IMR-90 (cell line): ENCODE data around the gene SIGLEC7. TPM values are rescaled to one million over a fixed set of nuclear protein-coding genes. Genes with fewer than 3 reads are reported as not detected.
A peak's percentile ranks its signal among the peaks of the same experiment; 100 is the strongest.

ENCODE experiments used
- ATAC-seq: fragments of 200-7000 bp; cut with Tn5 transposase; 2 replicates; pipeline ENCODE4 v1.9.1; 2020; ENCODE audit warnings: low read depth, mild to moderate bottlenecking, moderate library complexity
- BruUV-seq: library from RNA; stranded (reverse); fragments of 400-500 nt; replicated peaks from 2 replicates; lab custom pipeline; 2021; lab: Mats Ljungman, UMichigan
- CTCF ChIA-PET: fragments of 300-600 bp; formaldehyde crosslinking; extraction: SDS; loops from one replicate; lab custom pipeline; 2021; ENCODE audit warnings: antibody characterized with exemption; lab: Yijun Ruan, JAX
- POLR2A ChIA-PET: fragments of 300-600 bp; sonication (Branson Sonifier 250); formaldehyde crosslinking; loops from one replicate; lab custom pipeline; 2022; ENCODE audit warnings: antibody characterized with exemption; ENCODE audit not compliant: unreplicated experiment; lab: Charles Lee
- DNase-seq: peaks from one replicate; pipeline ENCODE4 v3.0.0; 2013
- H2AFZ ChIP-seq: replicated peaks from 2 replicates; pipeline ENCODE3; 2013; ENCODE audit warnings: low read length, mild to moderate bottlenecking; ENCODE audit not compliant: poor library complexity
- H2AK5ac ChIP-seq: 2 replicates; pipeline ENCODE4 v1.6.1; 2013; ENCODE audit warnings: low read depth, low read length, inconsistent platforms
- H2AK9ac ChIP-seq: replicated peaks from 2 replicates; pipeline ENCODE3; 2013; ENCODE audit warnings: mild to moderate bottlenecking, low read depth, low read length, moderate library complexity; ENCODE audit not compliant: poor library complexity
- H2BK120ac ChIP-seq: 2 replicates; pipeline ENCODE4 v1.6.1; 2013; ENCODE audit warnings: low read depth, low read length, inconsistent platforms
- H2BK15ac ChIP-seq: 3 replicates; pipeline ENCODE4 v1.6.1; 2013; ENCODE audit warnings: low read depth, low read length, inconsistent platforms
- H2BK20ac ChIP-seq: 2 replicates; pipeline ENCODE4 v1.6.1; 2013; ENCODE audit warnings: low read depth, mild to moderate bottlenecking, inconsistent platforms, low read length, moderate library complexity
- H2BK5ac ChIP-seq: 2 replicates; pipeline ENCODE4 v1.6.1; 2013; ENCODE audit warnings: mild to moderate bottlenecking, low read depth, low read length, inconsistent platforms; ENCODE audit not compliant: poor library complexity, severe bottlenecking
- H3K14ac ChIP-seq: replicated peaks from 2 replicates; pipeline ENCODE4 v1.6.1; 2013; ENCODE audit warnings: low read depth, low read length, inconsistent platforms
- H3K18ac ChIP-seq: 2 replicates; pipeline ENCODE4 v1.6.1; 2013; ENCODE audit warnings: low read depth, low read length, control low read depth
- H3K23ac ChIP-seq: 2 replicates; pipeline ENCODE4 v1.6.1; 2013; ENCODE audit warnings: low read depth, low read length, inconsistent platforms
- H3K27ac ChIP-seq: 2 replicates; pipeline ENCODE4 v1.5.1; 2013; ENCODE audit warnings: mild to moderate bottlenecking, control low read depth, low read length; ENCODE audit not compliant: insufficient read depth
- H3K27me3 ChIP-seq: 2 replicates; pipeline ENCODE4 v1.6.1; 2013; ENCODE audit warnings: low read length; ENCODE audit not compliant: control insufficient read depth, insufficient read depth
- H3K36me3 ChIP-seq: 2 replicates; pipeline ENCODE4 v1.6.1; 2013; ENCODE audit warnings: low read length, mixed read lengths; ENCODE audit not compliant: control insufficient read depth, insufficient read depth
- H3K4ac ChIP-seq: 2 replicates; pipeline ENCODE4 v1.6.1; 2013; ENCODE audit warnings: low read depth, low read length, inconsistent platforms
- H3K4me1 ChIP-seq: 2 replicates; pipeline ENCODE4 v1.6.1; 2013; ENCODE audit warnings: low read length, mixed read lengths; ENCODE audit not compliant: control insufficient read depth, insufficient read depth
- H3K4me2 ChIP-seq: 2 replicates; pipeline ENCODE4 v1.6.1; 2013; ENCODE audit warnings: low read depth, mild to moderate bottlenecking, control low read depth, low read length, moderate library complexity
- H3K4me3 ChIP-seq: 2 replicates; pipeline ENCODE4 v1.5.1; 2013; ENCODE audit warnings: low read depth, mild to moderate bottlenecking, control low read depth, low read length, moderate library complexity; ENCODE audit not compliant: insufficient read depth
- H3K56ac ChIP-seq: 2 replicates; pipeline ENCODE4 v1.6.1; 2013; ENCODE audit warnings: low read length, inconsistent platforms; ENCODE audit not compliant: insufficient read depth; ENCODE audit errors: extremely low read depth
- H3K79me1 ChIP-seq, 2 experiments: 2 replicates each; pipeline ENCODE4 v1.6.1; 2013; ENCODE audit warnings: low read length in 2 of 2, inconsistent platforms in 1 of 2, low read depth in 1 of 2
- H3K9ac ChIP-seq: 2 replicates; pipeline ENCODE4 v1.6.1; 2013; ENCODE audit warnings: low read depth, low read length, control low read depth
- H3K9me1 ChIP-seq: 2 replicates; pipeline ENCODE4 v1.6.1; 2013; ENCODE audit warnings: low read length, inconsistent platforms; ENCODE audit not compliant: insufficient read depth
- H3K9me3 ChIP-seq: 2 replicates; pipeline ENCODE4 v1.6.1; 2013; ENCODE audit warnings: low read length; ENCODE audit not compliant: control insufficient read depth, insufficient read depth
- H4K20me1 ChIP-seq: 2 replicates; pipeline ENCODE4 v1.6.1; 2013; ENCODE audit warnings: low read length, inconsistent platforms; ENCODE audit not compliant: insufficient read depth
- H4K5ac ChIP-seq: 2 replicates; pipeline ENCODE4 v1.6.1; 2013; ENCODE audit warnings: mild to moderate bottlenecking, low read depth, low read length, control low read depth
- H4K8ac ChIP-seq, 2 experiments: 2 replicates each; pipeline ENCODE4 v1.6.1; 2013; ENCODE audit warnings: low read depth in 2 of 2, low read length in 2 of 2, control low read depth in 1 of 2, inconsistent platforms in 1 of 2
- H4K91ac ChIP-seq: 2 replicates; pipeline ENCODE4 v1.6.1; 2013; ENCODE audit warnings: low read depth, low read length, inconsistent platforms; ENCODE audit not compliant: insufficient read depth
- BHLHE40 ChIP-seq: fragments of 150-350 bp; IDR thresholded peaks from 2 replicates; pipeline ENCODE4 v1.6.1; 2016; ENCODE audit warnings: mild to moderate bottlenecking, low read depth, low read length
- CEBPB ChIP-seq: IDR thresholded peaks from 2 replicates; pipeline ENCODE4 v1.6.1; 2012; ENCODE audit warnings: low read depth, low read length, improper control_type of control experiment
- CHD1 ChIP-seq: IDR thresholded peaks from 2 replicates; pipeline ENCODE4 v1.6.1; 2012; ENCODE audit warnings: low read depth, low read length, improper control_type of control experiment
- CTCF ChIP-seq: conservative IDR thresholded peaks from 2 replicates; pipeline ENCODE4 v1.5.1; 2012; ENCODE audit warnings: mild to moderate bottlenecking, low read depth, low read length, improper control_type of control experiment
- MAFK ChIP-seq: IDR thresholded peaks from 2 replicates; pipeline ENCODE4 v1.6.1; 2012; ENCODE audit warnings: low read depth, low read length, improper control_type of control experiment
- MAZ ChIP-seq: IDR thresholded peaks from 2 replicates; pipeline ENCODE4 v1.6.1; 2012; ENCODE audit warnings: low read depth, mild to moderate bottlenecking, low read length, improper control_type of control experiment, moderate library complexity, borderline replicate concordance
- MXI1 ChIP-seq: IDR thresholded peaks from 2 replicates; pipeline ENCODE4 v1.6.1; 2012; ENCODE audit warnings: low read depth, mild to moderate bottlenecking, low read length, moderate library complexity, borderline replicate concordance
- NFE2L2 ChIP-seq: fragments of 150-350 bp; IDR thresholded peaks from 2 replicates; pipeline ENCODE4 v1.6.1; 2016; ENCODE audit warnings: low read depth, mild to moderate bottlenecking, low read length
- POLR2A ChIP-seq: IDR thresholded peaks from 2 replicates; pipeline ENCODE4 v1.6.1; 2012; ENCODE audit warnings: mild to moderate bottlenecking, low read depth, low read length
- RAD21 ChIP-seq: IDR thresholded peaks from 2 replicates; pipeline ENCODE4 v1.6.1; 2012; ENCODE audit warnings: low read length, improper control_type of control experiment
- RCOR1 ChIP-seq: IDR thresholded peaks from 2 replicates; pipeline ENCODE4 v1.6.1; 2012; ENCODE audit warnings: mild to moderate bottlenecking, low read length, improper control_type of control experiment; ENCODE audit not compliant: insufficient replicate concordance
- RFX5 ChIP-seq: IDR thresholded peaks from 2 replicates; pipeline ENCODE4 v1.8.0; 2012; ENCODE audit warnings: low read depth, mild to moderate bottlenecking, low read length, moderate library complexity
- SMC3 ChIP-seq: fragments of 150-350 bp; IDR thresholded peaks from 2 replicates; pipeline ENCODE4 v1.6.1; 2016; ENCODE audit warnings: low read depth, mild to moderate bottlenecking, antibody characterized with exemption, low read length, moderate library complexity
- WGBS, 2 experiments: methylation state at CpG; one replicate each; pipeline versions ENCODE4 v1.1.5 to v1.1.7; 2013; ENCODE audit warnings: missing lambda C conversion rate in 2 of 2; ENCODE audit not compliant: insufficient read length in 1 of 2; ENCODE audit errors: extremely low coverage in 2 of 2; 5-methylcytosine and 5-hydroxymethylcytosine counted together
- dilution Hi-C: fragments of 300-500 bp; cut with HindIII; formaldehyde crosslinking; loops from one replicate; pipeline ENCODE4 v1.14.3; 2018; ENCODE audit warnings: low sequenced_read_pairs; ENCODE audit not compliant: unreplicated experiment
- in situ Hi-C: fragments of 300-500 bp; cut with MboI; formaldehyde crosslinking; loops from 3 replicates; pipeline ENCODE4 v1.14.3; 2019; ENCODE audit warnings: low sequenced_read_pairs, inconsistent platforms, mixed read lengths
- intact Hi-C: fragments of 100-400 bp; cut with micrococcal nuclease; formaldehyde crosslinking; loops from 2 replicates; pipeline ENCODE4 v1.10.0; 2022
- polyA plus RNA-seq, 3 experiments: library from polyadenylated mRNA; depleted of rRNA; stranded (reverse); fragments of >200 nt; gene quantifications; 2 replicates each; pipeline ENCODE4 v1.2.3, GENCODE V29; 2012; ENCODE audit warnings: low replicate concordance in 1 of 3
- total RNA-seq: library from RNA; depleted of rRNA; stranded (reverse); fragments of >200 nt; gene quantifications from 2 replicates; pipeline ENCODE4 v1.2.3, GENCODE V29; 2012
- TF ChIP-seq, protein P1 (sequence below): fragments of 150-350 bp; IDR thresholded peaks from 2 replicates; pipeline ENCODE4 v1.6.1; 2017; ENCODE audit warnings: mild to moderate bottlenecking, antibody characterized with exemption, low read length, low read depth

The SIGLEC7 gene
- total and polyA plus RNA-seq, 2 of the 4 experiments (the other 2 are of a cell fraction) = not detected

DNA sequence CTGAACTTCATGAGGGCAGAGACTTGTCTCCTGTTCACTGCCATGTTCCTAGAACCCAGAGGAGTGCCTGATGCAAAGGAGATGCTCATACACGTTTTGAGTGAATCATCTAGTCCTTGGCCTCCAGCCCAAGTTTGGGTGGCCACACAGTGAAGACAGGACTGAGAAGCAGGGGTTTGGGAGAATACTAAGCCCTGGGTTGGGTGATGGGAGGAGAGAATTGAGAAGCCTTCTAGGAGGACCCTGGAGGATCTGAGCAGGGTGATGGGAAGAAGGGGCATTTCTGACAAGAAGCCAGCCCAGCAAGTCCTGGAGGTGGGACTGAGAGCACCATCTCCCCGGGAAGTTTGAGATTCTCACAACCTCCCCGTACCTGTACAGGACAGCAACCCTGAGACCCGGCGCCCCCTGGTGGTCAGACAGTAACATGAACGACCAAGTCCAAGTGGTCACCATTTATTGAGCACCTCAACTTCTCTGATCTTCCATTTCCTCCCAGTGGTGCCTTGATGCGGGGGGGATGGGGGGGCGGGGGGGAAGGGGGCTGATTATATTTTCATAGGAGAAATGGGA lies 44.8 kb upstream of the SIGLEC7 start:
- in situ Hi-C loops = no loop called here

More for the DNA sequence above, 44.8 kb upstream of the SIGLEC7 start:
- Histone ChIP-seq H3K9ac (no peak overlapping the region), H3K4me3 (no peak overlapping the region), H3K14ac (no peak overlapping the region), H2BK20ac (no peak overlapping the region), H3K36me3 (peaks cover 13% of the 10 kb centered on the region), H2BK15ac (no peak overlapping the region), H3K9me3 (no peaks in the 10 kb centered on the region), H3K79me1 (peaks cover under 1 to 30% of the 10 kb centered on the region in 2 experiments; a peak in 3 of 4 replicates), H3K4ac (no peak overlapping the region), H3K4me2 (no peak overlapping the region), H2AK5ac (no peak overlapping the region), H3K9me1 (no peaks in the 10 kb centered on the region; the same call in 1 of the 2 replicates), H4K8ac (no peak overlapping the region), H3K27me3 (no peaks in the 10 kb centered on the region), H3K56ac (no peak overlapping the region), H4K5ac (no peak overlapping the region), H3K27ac (no peak overlapping the region), H2BK120ac (no peak overlapping the region), H2AFZ (peak overlapping the region; percentile 39), H4K20me1 (peaks cover 23% of the 10 kb centered on the region), H4K91ac (no peak overlapping the region), H3K23ac (no peak overlapping the region), H3K18ac (no peak overlapping the region), H2AK9ac (peak overlapping the region; percentile 65), H3K4me1 (peaks cover 3% of the 10 kb centered on the region; the same call in 1 of the 2 replicates), H2BK5ac (no peak overlapping the region)
- dilution Hi-C loops (no loop called here), intact Hi-C loops (loop anchor here (5.0 kb wide), 1 partner anchor 165 kb away; no protein-coding TSS in a partner anchor)
- POLR2A ChIA-PET = no interaction called here
- BruUV-seq = no TSS peak
- no peak for TF ChIP-seq CEBPB
- TF ChIP-seq NFE2L2 = no peak
- peak; percentile 18; the same call in 1 of the 2 replicates for TF ChIP-seq SMC3
- no peak for TF ChIP-seq RFX5
- TF ChIP-seq MAFK = no peak
- no peak for TF ChIP-seq RCOR1
- no peak for TF ChIP-seq POLR2A
- TF ChIP-seq, protein P1, sequence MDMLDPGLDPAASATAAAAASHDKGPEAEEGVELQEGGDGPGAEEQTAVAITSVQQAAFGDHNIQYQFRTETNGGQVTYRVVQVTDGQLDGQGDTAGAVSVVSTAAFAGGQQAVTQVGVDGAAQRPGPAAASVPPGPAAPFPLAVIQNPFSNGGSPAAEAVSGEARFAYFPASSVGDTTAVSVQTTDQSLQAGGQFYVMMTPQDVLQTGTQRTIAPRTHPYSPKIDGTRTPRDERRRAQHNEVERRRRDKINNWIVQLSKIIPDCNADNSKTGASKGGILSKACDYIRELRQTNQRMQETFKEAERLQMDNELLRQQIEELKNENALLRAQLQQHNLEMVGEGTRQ = no peak
- TF ChIP-seq MXI1 = no peak
- TF ChIP-seq MAZ = no peak
- peak; percentile 41 for TF ChIP-seq RAD21
- TF ChIP-seq BHLHE40 = no peak
- TF ChIP-seq CHD1 = no peak
- TF ChIP-seq CTCF = peak; percentile 55
- DNase-seq (peak; percentile 62), ATAC-seq (peak; percentile 54)
- CTCF ChIA-PET = no interaction called here
- WGBS, 2 experiments = no CpG with 5 or more reads among the region's 8 CpGs
